H9 (cell line): Measurements from ENCODE around the gene ODAD2. TPM values are rescaled to one million over a fixed set of nuclear protein-coding genes. Genes with fewer than 3 reads are reported as not detected.

Source experiments
- DNase-seq: peaks from one replicate; pipeline ENCODE4 v3.0.0-alpha.2; 2017
- H2AFZ ChIP-seq: one replicate; pipeline ENCODE4 v1.6.1; 2013; ENCODE audit warnings: mild to moderate bottlenecking, low read length, control low read depth, moderate library complexity
- H2AK5ac ChIP-seq: 2 replicates; pipeline ENCODE4 v1.6.1; 2013; ENCODE audit warnings: low read length, control low read depth, mixed read lengths; ENCODE audit not compliant: insufficient read length
- H2BK120ac ChIP-seq: one replicate; pipeline ENCODE4 v1.6.1; 2013; ENCODE audit warnings: low read depth, mild to moderate bottlenecking, low read length, control low read depth, inconsistent platforms; ENCODE audit not compliant: poor library complexity, severe bottlenecking
- H2BK12ac ChIP-seq: 2 replicates; pipeline ENCODE4 v1.6.1; 2013; ENCODE audit warnings: low read length, control low read depth, mixed read lengths, low read depth; ENCODE audit not compliant: insufficient read length
- H2BK15ac ChIP-seq: 2 replicates; pipeline ENCODE4 v1.6.1; 2013; ENCODE audit warnings: low read depth, low read length, control low read depth
- H2BK20ac ChIP-seq: one replicate; pipeline ENCODE4 v1.6.1; 2013; ENCODE audit warnings: low read depth, mild to moderate bottlenecking, low read length, control low read depth, inconsistent platforms; ENCODE audit not compliant: poor library complexity, severe bottlenecking
- H2BK5ac ChIP-seq: 2 replicates; pipeline ENCODE4 v1.6.1; 2013; ENCODE audit warnings: low read length, control low read depth, mixed read lengths; ENCODE audit not compliant: insufficient read length
- H3K14ac ChIP-seq: 2 replicates; pipeline ENCODE4 v1.6.1; 2013; ENCODE audit warnings: low read length, control low read depth; ENCODE audit not compliant: insufficient read depth
- H3K18ac ChIP-seq: 2 replicates; pipeline ENCODE4 v1.6.1; 2013; ENCODE audit warnings: low read depth, mild to moderate bottlenecking, mixed read lengths, low read length, control low read depth; ENCODE audit not compliant: insufficient read length
- H3K23ac ChIP-seq: 2 replicates; pipeline ENCODE4 v1.6.1; 2013; ENCODE audit warnings: low read length, control low read depth, mixed read lengths, low read depth; ENCODE audit not compliant: insufficient read length
- H3K23me2 ChIP-seq: 2 replicates; pipeline ENCODE4 v1.6.1; 2013; ENCODE audit warnings: low read depth, mild to moderate bottlenecking, mixed read lengths, low read length, control low read depth; ENCODE audit not compliant: insufficient read length, poor library complexity, severe bottlenecking
- H3K27ac ChIP-seq: 2 replicates; pipeline ENCODE4 v1.5.1; 2013; ENCODE audit warnings: low read length, control low read depth, mixed read lengths, low read depth; ENCODE audit not compliant: insufficient read length
- H3K27me3 ChIP-seq: 2 replicates; pipeline ENCODE4 v1.6.1; 2013; ENCODE audit warnings: low read length, control low read depth, inconsistent platforms; ENCODE audit not compliant: insufficient read depth
- H3K4ac ChIP-seq: 2 replicates; pipeline ENCODE4 v1.6.1; 2013; ENCODE audit warnings: low read depth, mild to moderate bottlenecking, control low read depth, inconsistent platforms, low read length, moderate library complexity
- H3K4me1 ChIP-seq: 2 replicates; pipeline ENCODE4 v1.6.1; 2013; ENCODE audit warnings: low read length, control low read depth, inconsistent platforms; ENCODE audit not compliant: insufficient read depth
- H3K4me2 ChIP-seq: 2 replicates; pipeline ENCODE4 v1.6.1; 2013; ENCODE audit warnings: low read length, control low read depth, mixed read lengths; ENCODE audit not compliant: insufficient read length, insufficient read depth
- H3K56ac ChIP-seq: 2 replicates; pipeline ENCODE4 v1.6.1; 2013; ENCODE audit warnings: low read depth, mild to moderate bottlenecking, mixed read lengths, low read length, control low read depth; ENCODE audit not compliant: insufficient read length
- H3K79me1 ChIP-seq: 2 replicates; pipeline ENCODE4 v1.6.1; 2013; ENCODE audit warnings: low read depth, mild to moderate bottlenecking, moderate library complexity, low read length, control low read depth, inconsistent platforms; ENCODE audit not compliant: insufficient read depth, poor library complexity, severe bottlenecking
- H3K79me2 ChIP-seq: 2 replicates; pipeline ENCODE4 v1.6.1; 2013; ENCODE audit warnings: low read length, control low read depth, inconsistent platforms; ENCODE audit not compliant: insufficient read depth
- H3K9ac ChIP-seq: 2 replicates; pipeline ENCODE4 v1.6.1; 2013; ENCODE audit warnings: low read length, control low read depth, mixed read lengths; ENCODE audit not compliant: insufficient read length; ENCODE audit errors: extremely low read depth
- H3K9me3 ChIP-seq: one replicate; pipeline ENCODE4 v1.6.1; 2013; ENCODE audit warnings: low read depth, low read length, inconsistent platforms; ENCODE audit not compliant: control insufficient read depth
- H3T11ph ChIP-seq: one replicate; pipeline ENCODE4 v1.6.1; 2013; ENCODE audit warnings: mild to moderate bottlenecking, low read length, control low read depth, inconsistent platforms
- H4K20me1 ChIP-seq: one replicate; pipeline ENCODE4 v1.6.1; 2013; ENCODE audit not compliant: control insufficient read depth, insufficient read length, insufficient read depth
- H4K5ac ChIP-seq: 2 replicates; pipeline ENCODE4 v1.6.1; 2013; ENCODE audit warnings: low read depth, mild to moderate bottlenecking, mixed read lengths, low read length, control low read depth; ENCODE audit not compliant: insufficient read length
- H4K8ac ChIP-seq: replicated peaks from 2 replicates; pipeline ENCODE4 v1.6.1; 2013; ENCODE audit warnings: low read length, control low read depth, mixed read lengths, low read depth; ENCODE audit not compliant: insufficient read length
- H4K91ac ChIP-seq: 2 replicates; pipeline ENCODE4 v1.6.1; 2013; ENCODE audit warnings: low read depth, mild to moderate bottlenecking, moderate library complexity, mixed read lengths, low read length, control low read depth; ENCODE audit not compliant: insufficient read length
- H3K27ac Mint-ChIP-seq, 3 experiments: 2 replicates in 2 of 3; 3 replicates in 1 of 3; pipeline ENCODE4 v1.8.0; 2020 to 2021; ENCODE audit warnings: mixed read lengths in 3 of 3, mild to moderate bottlenecking in 1 of 3, moderate library complexity in 1 of 3
- H3K27me3 Mint-ChIP-seq: 2 replicates; pipeline ENCODE4 v1.8.0; 2021; ENCODE audit warnings: low read depth, mild to moderate bottlenecking, moderate library complexity, mixed read lengths
- H3K36me3 Mint-ChIP-seq, 3 experiments: 2 replicates in 2 of 3; 3 replicates in 1 of 3; pipeline ENCODE4 v1.8.0; 2020 to 2021; ENCODE audit warnings: low read depth in 3 of 3, mixed read lengths in 3 of 3; ENCODE audit not compliant: insufficient read depth in 1 of 3
- H3K4me1 Mint-ChIP-seq, 2 experiments: 2 replicates each; pipeline ENCODE4 v1.8.0; 2020; ENCODE audit warnings: mixed read lengths in 2 of 2
- H3K4me3 Mint-ChIP-seq, 2 experiments: 2 replicates in 1 of 2; 3 replicates in 1 of 2; pipeline ENCODE4 v1.8.0; 2020 to 2021; ENCODE audit warnings: mild to moderate bottlenecking in 2 of 2, mixed read lengths in 2 of 2, moderate library complexity in 1 of 2
- H3K9me3 Mint-ChIP-seq, 2 experiments: 2 replicates in 1 of 2; 3 replicates in 1 of 2; pipeline ENCODE4 v1.8.0; 2020; ENCODE audit warnings: mild to moderate bottlenecking in 2 of 2, mixed read lengths in 2 of 2, moderate library complexity in 1 of 2
- WGBS: extraction: QIAGEN DNeasy Blood & Tissue Kit; methylation state at CpG from one replicate; pipeline ENCODE4 v1.1.7; 2013; ENCODE audit warnings: missing lambda C conversion rate, low lambda C conversion rate, mixed read lengths; ENCODE audit not compliant: insufficient read length; ENCODE audit errors: extremely low coverage; 5-methylcytosine and 5-hydroxymethylcytosine counted together
- total RNA-seq: library from RNA; stranded (reverse); gene quantifications from 2 replicates; pipeline ENCODE4 v1.2.1, GENCODE V29; 2021
- TF ChIP-seq, protein P1 (sequence below): fragments of 200-600 bp; sonication (generic); conservative IDR thresholded peaks from 3 replicates; pipeline ENCODE4 v1.8.0; 2021; ENCODE audit warnings: antibody characterized with exemption, mild to moderate bottlenecking

Gene ODAD2
- total RNA-seq, 1 experiment from 2014 or later = 4.5 TPM

GRCh38 chr10:27857616-27858015, 141.3 kb downstream of the ODAD2 start:
- Histone ChIP-seq H3K18ac (no peak overlapping the region), H3K27me3 (no peaks in the 10 kb centered on the region), H3K4me2 (peak overlapping the region; percentile 12), H4K8ac (no peak overlapping the region), H3K9ac (no peak overlapping the region), H4K91ac (no peak overlapping the region), H2AK5ac (no peak overlapping the region), H2BK20ac (no peak overlapping the region), H3T11ph (no peak overlapping the region), H2BK15ac (no peak overlapping the region), H3K23ac (no peak overlapping the region), H3K27ac (no peak overlapping the region), H3K4me1 (peaks cover 4% of the 10 kb centered on the region; the same call in 1 of the 2 replicates), H2BK12ac (no peak overlapping the region), H3K23me2 (no peaks in the 10 kb centered on the region), H4K20me1 (no peaks in the 10 kb centered on the region), H3K79me1 (no peaks in the 10 kb centered on the region), H2BK120ac (no peak overlapping the region), H3K14ac (no peak overlapping the region), H3K9me3 (no peaks in the 10 kb centered on the region), H2BK5ac (no peak overlapping the region), H3K79me2 (no peaks in the 10 kb centered on the region), H3K4ac (no peak overlapping the region), H4K5ac (no peak overlapping the region), H3K56ac (no peak overlapping the region), H2AFZ (no peak overlapping the region)
- Mint-ChIP-seq H3K4me1 (peaks cover 15 to 17% of the 10 kb centered on the region in 2 experiments), H3K9me3 (no peaks in the 10 kb centered on the region), H3K4me3 (no peak overlapping the region), H3K27me3 (no peaks in the 10 kb centered on the region), H3K27ac (no peak overlapping the region), H3K36me3 (no peaks in the 10 kb centered on the region; a peak in 1 of 7 replicates)
- no peak for DNase-seq
- TF ChIP-seq, protein P1, sequence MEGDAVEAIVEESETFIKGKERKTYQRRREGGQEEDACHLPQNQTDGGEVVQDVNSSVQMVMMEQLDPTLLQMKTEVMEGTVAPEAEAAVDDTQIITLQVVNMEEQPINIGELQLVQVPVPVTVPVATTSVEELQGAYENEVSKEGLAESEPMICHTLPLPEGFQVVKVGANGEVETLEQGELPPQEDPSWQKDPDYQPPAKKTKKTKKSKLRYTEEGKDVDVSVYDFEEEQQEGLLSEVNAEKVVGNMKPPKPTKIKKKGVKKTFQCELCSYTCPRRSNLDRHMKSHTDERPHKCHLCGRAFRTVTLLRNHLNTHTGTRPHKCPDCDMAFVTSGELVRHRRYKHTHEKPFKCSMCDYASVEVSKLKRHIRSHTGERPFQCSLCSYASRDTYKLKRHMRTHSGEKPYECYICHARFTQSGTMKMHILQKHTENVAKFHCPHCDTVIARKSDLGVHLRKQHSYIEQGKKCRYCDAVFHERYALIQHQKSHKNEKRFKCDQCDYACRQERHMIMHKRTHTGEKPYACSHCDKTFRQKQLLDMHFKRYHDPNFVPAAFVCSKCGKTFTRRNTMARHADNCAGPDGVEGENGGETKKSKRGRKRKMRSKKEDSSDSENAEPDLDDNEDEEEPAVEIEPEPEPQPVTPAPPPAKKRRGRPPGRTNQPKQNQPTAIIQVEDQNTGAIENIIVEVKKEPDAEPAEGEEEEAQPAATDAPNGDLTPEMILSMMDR = no peak
- WGBS = no CpG with 5 or more reads among the region's 8 CpGs
